WTC11 (cell line): ENCODE data around the gene ZNF749. TPM values are rescaled to one million over a fixed set of nuclear protein-coding genes. Genes with fewer than 3 reads are reported as not detected.
A peak's percentile ranks its signal among the peaks of the same experiment; 100 is the strongest.

Experiments used
- ATAC-seq: fragments of 200-7000 bp; cut with Tn5 transposase; 2 replicates; pipeline ENCODE4 v1.10.0; 2021; ENCODE audit warnings: mild to moderate bottlenecking, moderate library complexity
- CTCF ChIA-PET: fragments of 300-600 bp; sonication (Branson Sonifier 250); formaldehyde crosslinking; loops from one replicate; lab custom pipeline; 2021; ENCODE audit warnings: antibody characterized with exemption; lab: Charles Lee
- POLR2A ChIA-PET: fragments of 350-600 bp; sonication (Branson Sonifier 250); formaldehyde crosslinking; loops from one replicate; lab custom pipeline; 2021; ENCODE audit warnings: antibody characterized with exemption; lab: Charles Lee
- DNase-seq: peaks from one replicate; pipeline ENCODE4 v3.0.0; 2021; ENCODE audit warnings: low spot score
- H3K27ac Mint-ChIP-seq: 2 replicates; pipeline ENCODE4 v1.8.0; 2021; ENCODE audit warnings: mixed read lengths
- H3K27me3 Mint-ChIP-seq: 2 replicates; pipeline ENCODE4 v1.8.0; 2021; ENCODE audit warnings: low read depth, mild to moderate bottlenecking, moderate library complexity, mixed read lengths
- H3K36me3 Mint-ChIP-seq: 2 replicates; pipeline ENCODE4 v1.8.0; 2021; ENCODE audit warnings: mixed read lengths
- H3K4me1 Mint-ChIP-seq: 2 replicates; pipeline ENCODE4 v1.8.0; 2022; ENCODE audit warnings: mixed read lengths
- H3K4me3 Mint-ChIP-seq: 2 replicates; pipeline ENCODE4 v1.8.0; 2021; ENCODE audit warnings: mild to moderate bottlenecking, moderate library complexity, mixed read lengths
- H3K9me3 Mint-ChIP-seq: 2 replicates; pipeline ENCODE4 v1.8.0; 2021; ENCODE audit warnings: mixed read lengths
- E2F1 ChIP-seq: sonication (generic); formaldehyde crosslinking; IDR thresholded peaks from 2 replicates; pipeline ENCODE4 v1.8.0; 2022; ENCODE audit warnings: mild to moderate bottlenecking, missing genetic modification reagents
- ELF4 ChIP-seq: sonication (generic); formaldehyde crosslinking; IDR thresholded peaks from 2 replicates; pipeline ENCODE4 v1.8.1; 2022; ENCODE audit warnings: low read depth, mild to moderate bottlenecking, moderate library complexity, missing genetic modification reagents
- EMX1 ChIP-seq: fragments of 250-450 bp; sonication (Bioruptor Pico); IDR thresholded peaks from 2 replicates; pipeline ENCODE4 v1.8.0; 2021; ENCODE audit warnings: mild to moderate bottlenecking
- ETV6 ChIP-seq: sonication (generic); formaldehyde crosslinking; IDR thresholded peaks from 2 replicates; pipeline ENCODE4 v1.8.1; 2022; ENCODE audit warnings: mild to moderate bottlenecking, missing genetic modification reagents
- FOXJ3 ChIP-seq: sonication (generic); formaldehyde crosslinking; IDR thresholded peaks from 2 replicates; pipeline ENCODE4 v1.9.0; 2021; ENCODE audit warnings: missing genetic modification reagents, mild to moderate bottlenecking, borderline replicate concordance
- FOXK1 ChIP-seq: sonication (generic); formaldehyde crosslinking; IDR thresholded peaks from 2 replicates; pipeline ENCODE4 v1.8.0; 2022; ENCODE audit warnings: mild to moderate bottlenecking, moderate library complexity, missing genetic modification reagents
- FOXP1 ChIP-seq: sonication (generic); formaldehyde crosslinking; IDR thresholded peaks from 2 replicates; pipeline ENCODE4 v1.8.0; 2022; ENCODE audit warnings: missing genetic modification reagents, mild to moderate bottlenecking, moderate library complexity, borderline replicate concordance
- GRHL2 ChIP-seq: fragments of 250-450 bp; sonication (Bioruptor Pico); IDR thresholded peaks from 2 replicates; pipeline ENCODE4 v1.8.0; 2022; ENCODE audit warnings: mild to moderate bottlenecking, moderate library complexity; ENCODE audit not compliant: insufficient replicate concordance, severe bottlenecking
- IRF2 ChIP-seq: sonication (generic); formaldehyde crosslinking; IDR thresholded peaks from 2 replicates; pipeline ENCODE4 v1.8.0; 2022; ENCODE audit warnings: low read depth, missing genetic modification reagents, borderline replicate concordance
- MXD4 ChIP-seq: fragments of 250-450 bp; sonication (Bioruptor Pico); IDR thresholded peaks from 2 replicates; pipeline ENCODE4 v1.8.0; 2021; ENCODE audit warnings: mild to moderate bottlenecking, moderate library complexity, borderline replicate concordance
- NFATC4 ChIP-seq: fragments of 250-450 bp; sonication (Bioruptor Pico); IDR thresholded peaks from 2 replicates; pipeline ENCODE4 v1.9.0; 2021; ENCODE audit warnings: mild to moderate bottlenecking
- NR3C1 ChIP-seq: sonication (generic); formaldehyde crosslinking; conservative IDR thresholded peaks from 2 replicates; pipeline ENCODE4 v1.8.1; 2023; ENCODE audit warnings: low read depth, mild to moderate bottlenecking, missing genetic modification reagents
- OVOL2 ChIP-seq: fragments of 250-450 bp; sonication (Bioruptor Pico); IDR thresholded peaks from 2 replicates; pipeline ENCODE4 v1.9.0; 2021; ENCODE audit warnings: mild to moderate bottlenecking, borderline replicate concordance
- PREB ChIP-seq: sonication (generic); formaldehyde crosslinking; IDR thresholded peaks from 2 replicates; pipeline ENCODE4 v1.8.1; 2022; ENCODE audit warnings: mild to moderate bottlenecking, missing genetic modification reagents, moderate library complexity, borderline replicate concordance
- SMAD3 ChIP-seq: sonication (generic); formaldehyde crosslinking; IDR thresholded peaks from 2 replicates; pipeline ENCODE4 v1.8.0; 2022; ENCODE audit warnings: missing genetic modification reagents, mild to moderate bottlenecking, borderline replicate concordance
- SP1 ChIP-seq: sonication (generic); formaldehyde crosslinking; conservative IDR thresholded peaks from 2 replicates; pipeline ENCODE4 v1.8.1; 2022; ENCODE audit warnings: missing genetic modification reagents
- TCF7 ChIP-seq: sonication (generic); formaldehyde crosslinking; IDR thresholded peaks from 2 replicates; pipeline ENCODE4 v1.8.0; 2022; ENCODE audit warnings: mild to moderate bottlenecking, low read depth, missing genetic modification reagents, moderate library complexity
- ZNF121 ChIP-seq: sonication (generic); formaldehyde crosslinking; IDR thresholded peaks from 2 replicates; pipeline ENCODE4 v1.8.0; 2023; ENCODE audit warnings: missing genetic modification reagents
- ZNF138 ChIP-seq: sonication (generic); formaldehyde crosslinking; conservative IDR thresholded peaks from 2 replicates; pipeline ENCODE4 v1.8.1; 2022; ENCODE audit warnings: mild to moderate bottlenecking, moderate library complexity, missing genetic modification reagents
- ZNF232 ChIP-seq: sonication (generic); formaldehyde crosslinking; IDR thresholded peaks from 2 replicates; pipeline ENCODE4 v1.8.0; 2022; ENCODE audit warnings: mild to moderate bottlenecking, missing genetic modification reagents
- ZNF317 ChIP-seq: sonication (generic); formaldehyde crosslinking; IDR thresholded peaks from 2 replicates; pipeline ENCODE4 v1.8.1; 2023; ENCODE audit warnings: low read depth, mild to moderate bottlenecking, moderate library complexity, missing genetic modification reagents, borderline replicate concordance
- ZSCAN18 ChIP-seq: fragments of 250-450 bp; sonication (Bioruptor Pico); IDR thresholded peaks from 2 replicates; pipeline ENCODE4 v2.1.2; 2022; ENCODE audit warnings: mild to moderate bottlenecking, moderate library complexity
- total RNA-seq: library from RNA; stranded (reverse); gene quantifications from 3 replicates; pipeline ENCODE4 v1.2.3, GENCODE V29; 2021
- TF ChIP-seq, protein P1 (sequence below): fragments of 250-450 bp; sonication (Bioruptor Pico); IDR thresholded peaks from 2 replicates; pipeline ENCODE4 v1.9.0; 2021; ENCODE audit warnings: moderate library complexity, mild to moderate bottlenecking, inconsistent platforms, borderline replicate concordance
- TF ChIP-seq, protein P2 (sequence below): fragments of 250-450 bp; sonication (Bioruptor Pico); conservative IDR thresholded peaks from 2 replicates; pipeline ENCODE4 v1.9.0; 2021; ENCODE audit warnings: mild to moderate bottlenecking
- TF ChIP-seq, protein P3 (sequence below): sonication (generic); formaldehyde crosslinking; IDR thresholded peaks from 2 replicates; pipeline ENCODE4 v1.8.0; 2022; ENCODE audit warnings: mild to moderate bottlenecking, missing genetic modification reagents
- TF ChIP-seq, protein P4 (sequence below): sonication (generic); formaldehyde crosslinking; IDR thresholded peaks from 2 replicates; pipeline ENCODE4 v1.8.1; 2022; ENCODE audit warnings: mild to moderate bottlenecking, moderate library complexity, missing genetic modification reagents
- TF ChIP-seq, protein P5 (sequence below): sonication (generic); formaldehyde crosslinking; IDR thresholded peaks from 2 replicates; pipeline ENCODE4 v1.8.1; 2022; ENCODE audit warnings: low read depth, missing genetic modification reagents, borderline replicate concordance

Gene ZNF749
- total RNA-seq, 1 experiment from 2014 or later = 34.6 TPM

DNA sequence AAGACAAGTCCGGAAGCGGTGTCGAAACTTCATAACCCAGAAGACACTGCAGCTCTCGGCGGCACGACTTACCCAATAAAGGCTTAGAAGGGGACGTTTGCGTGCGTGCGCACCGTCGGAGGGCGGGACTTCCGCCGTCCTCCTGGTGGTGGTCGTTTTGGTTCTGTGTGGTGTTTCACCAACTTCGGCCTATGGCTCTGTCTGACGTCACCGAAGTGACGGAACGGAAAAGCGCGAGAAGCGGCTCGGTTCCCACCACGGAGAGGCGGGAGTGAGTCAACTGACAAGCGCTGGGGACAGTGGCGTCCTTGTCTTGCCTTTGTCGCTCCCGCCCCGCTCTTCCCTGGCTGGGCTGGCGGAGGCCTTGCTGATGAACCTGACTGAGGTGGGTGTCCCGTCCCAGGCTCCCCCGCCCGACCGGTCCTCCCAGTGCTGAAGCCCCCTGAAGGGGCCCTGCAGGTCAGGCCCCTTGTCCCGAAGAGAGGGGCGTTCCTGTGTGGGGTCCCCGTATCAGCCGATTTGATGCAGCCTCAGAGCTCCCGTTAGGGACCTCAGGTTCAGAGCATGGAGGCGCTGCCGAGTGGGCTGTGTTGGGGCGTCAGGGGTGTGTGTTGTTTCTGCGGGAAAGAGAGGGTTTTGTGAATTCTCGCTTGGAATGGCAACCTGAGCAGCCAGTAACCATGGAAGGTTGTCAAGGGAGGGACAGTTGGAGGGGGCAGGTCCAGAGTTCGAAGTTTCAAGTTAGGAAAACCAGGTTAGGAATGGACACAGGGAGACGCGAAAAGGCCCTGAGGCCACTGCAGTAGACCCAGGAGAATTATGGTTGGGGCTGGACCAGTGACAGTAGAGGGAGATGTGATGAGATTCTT lies 45.2 kb upstream of the ZNF749 start, which contains the start of gene ZNF548:
Gene ZNF548, plus strand, starts transcription at position 125 of the 869 bp plus-strand sequence. Its CDS starts 246 bp downstream, at position 371.
- CTCF ChIA-PET = interaction anchor here (0.6 to 1.9 kb wide), 8 partner anchors 14 to 285 kb away, joined by 3 to 9 read pairs (median 4); partner anchors contain the start of genes TRAPPC2B, ZNF547 and ZNF549
- DNase-seq (peak; percentile 99), ATAC-seq (peak; percentile 99)
- POLR2A ChIA-PET = interaction anchor here (0.6 to 1.4 kb wide), 5 partner anchors 26 to 224 kb away, joined by 3 to 6 read pairs (median 4); partner anchors contain the start of genes TRAPPC2B, ZNF134, ZNF264 and ZNF304
- Mint-ChIP-seq H3K27me3 (peaks cover 19% of the 10 kb centered on the region), H3K27ac (peak within 1 kb of the TSS; percentile 97), H3K9me3 (no peaks in the 10 kb centered on the region), H3K4me3 (peak within 1 kb of the TSS; percentile 95), H3K36me3 (no peaks in the 10 kb centered on the region), H3K4me1 (peaks cover 13% of the 10 kb centered on the region)
- TF ChIP-seq NFATC4 (CRISPR knock-in tag) = no peak
- TF ChIP-seq OVOL2 (CRISPR knock-in tag) = no peak
- no peak for TF ChIP-seq PREB (CRISPR knock-in tag)
- no peak; the same call in 1 of the 2 replicates for TF ChIP-seq FOXP1 (CRISPR knock-in tag)
- no peak for TF ChIP-seq SMAD3 (CRISPR knock-in tag)
- TF ChIP-seq SP1 (CRISPR knock-in tag) = no peak
- TF ChIP-seq, protein P1, sequence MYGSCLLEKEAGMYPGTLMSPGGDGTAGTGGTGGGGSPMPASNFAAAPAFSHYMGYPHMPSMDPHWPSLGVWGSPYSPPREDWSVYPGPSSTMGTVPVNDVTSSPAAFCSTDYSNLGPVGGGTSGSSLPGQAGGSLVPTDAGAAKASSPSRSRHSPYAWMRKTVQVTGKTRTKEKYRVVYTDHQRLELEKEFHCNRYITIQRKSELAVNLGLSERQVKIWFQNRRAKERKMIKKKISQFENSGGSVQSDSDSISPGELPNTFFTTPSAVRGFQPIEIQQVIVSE = no peak
- TF ChIP-seq NR3C1 = no peak
- TF ChIP-seq, protein P2, sequence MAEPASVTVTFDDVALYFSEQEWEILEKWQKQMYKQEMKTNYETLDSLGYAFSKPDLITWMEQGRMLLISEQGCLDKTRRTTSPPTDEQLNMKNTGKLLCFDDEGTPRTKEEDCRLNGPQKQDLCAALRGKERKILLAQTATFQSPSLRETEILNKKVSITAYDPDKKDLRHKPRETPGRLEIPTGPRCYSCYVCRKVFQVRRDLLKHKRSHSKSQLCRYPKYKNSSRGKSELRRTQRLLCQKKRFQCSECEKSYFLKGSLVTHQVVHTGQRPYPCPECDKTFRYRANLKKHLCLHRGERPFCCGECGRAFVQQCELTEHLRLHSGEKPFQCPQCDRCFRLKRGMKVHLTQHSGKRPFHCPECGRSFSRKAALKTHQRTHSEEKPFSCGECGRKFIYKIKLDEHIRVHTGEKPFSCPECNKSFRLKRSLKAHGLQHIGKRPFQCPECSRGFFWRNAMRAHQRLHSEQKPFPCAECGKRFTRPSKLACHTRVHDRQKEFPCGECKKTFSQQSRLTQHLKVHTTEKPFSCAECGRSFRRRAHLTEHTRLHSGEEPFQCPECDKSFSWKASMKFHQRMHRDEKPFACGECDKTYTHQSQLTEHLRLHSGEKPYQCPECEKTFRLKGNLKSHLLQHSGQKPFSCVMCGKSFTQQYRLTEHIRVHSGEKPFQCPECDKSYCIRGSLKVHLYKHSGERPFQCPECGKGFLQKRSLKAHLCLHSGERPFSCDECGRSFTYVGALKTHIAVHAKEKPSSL (CRISPR knock-in tag) = no peak
- TF ChIP-seq ZNF232 (CRISPR knock-in tag) = 0 out of 2 replicates have a peak, but pooled peaks have one; percentile 55
- no peak for TF ChIP-seq ZNF138 (CRISPR knock-in tag)
- TF ChIP-seq, protein P3, sequence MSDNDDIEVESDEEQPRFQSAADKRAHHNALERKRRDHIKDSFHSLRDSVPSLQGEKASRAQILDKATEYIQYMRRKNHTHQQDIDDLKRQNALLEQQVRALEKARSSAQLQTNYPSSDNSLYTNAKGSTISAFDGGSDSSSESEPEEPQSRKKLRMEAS (CRISPR knock-in tag) = peak; percentile 47; the same call in 1 of the 2 replicates
- TF ChIP-seq GRHL2 (CRISPR knock-in tag) = no peak
- TF ChIP-seq, protein P4, sequence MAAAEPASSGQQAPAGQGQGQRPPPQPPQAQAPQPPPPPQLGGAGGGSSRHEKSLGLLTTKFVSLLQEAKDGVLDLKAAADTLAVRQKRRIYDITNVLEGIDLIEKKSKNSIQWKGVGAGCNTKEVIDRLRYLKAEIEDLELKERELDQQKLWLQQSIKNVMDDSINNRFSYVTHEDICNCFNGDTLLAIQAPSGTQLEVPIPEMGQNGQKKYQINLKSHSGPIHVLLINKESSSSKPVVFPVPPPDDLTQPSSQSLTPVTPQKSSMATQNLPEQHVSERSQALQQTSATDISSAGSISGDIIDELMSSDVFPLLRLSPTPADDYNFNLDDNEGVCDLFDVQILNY (CRISPR knock-in tag) = peak; percentile 72
- TF ChIP-seq E2F1 (CRISPR knock-in tag) = no peak
- no peak for TF ChIP-seq FOXJ3 (CRISPR knock-in tag)
- no peak for TF ChIP-seq ZNF121
- TF ChIP-seq TCF7 (CRISPR knock-in tag) = no peak
- TF ChIP-seq ZNF317 (CRISPR knock-in tag) = no peak
- TF ChIP-seq ZSCAN18 (CRISPR knock-in tag) = no peak
- no peak for TF ChIP-seq IRF2 (CRISPR knock-in tag)
- peak; percentile 94 for TF ChIP-seq FOXK1 (CRISPR knock-in tag)
- TF ChIP-seq, protein P5, sequence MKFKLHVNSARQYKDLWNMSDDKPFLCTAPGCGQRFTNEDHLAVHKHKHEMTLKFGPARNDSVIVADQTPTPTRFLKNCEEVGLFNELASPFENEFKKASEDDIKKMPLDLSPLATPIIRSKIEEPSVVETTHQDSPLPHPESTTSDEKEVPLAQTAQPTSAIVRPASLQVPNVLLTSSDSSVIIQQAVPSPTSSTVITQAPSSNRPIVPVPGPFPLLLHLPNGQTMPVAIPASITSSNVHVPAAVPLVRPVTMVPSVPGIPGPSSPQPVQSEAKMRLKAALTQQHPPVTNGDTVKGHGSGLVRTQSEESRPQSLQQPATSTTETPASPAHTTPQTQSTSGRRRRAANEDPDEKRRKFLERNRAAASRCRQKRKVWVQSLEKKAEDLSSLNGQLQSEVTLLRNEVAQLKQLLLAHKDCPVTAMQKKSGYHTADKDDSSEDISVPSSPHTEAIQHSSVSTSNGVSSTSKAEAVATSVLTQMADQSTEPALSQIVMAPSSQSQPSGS (CRISPR knock-in tag) = no peak
- 0 out of 2 replicates have a peak, but pooled peaks have one; percentile 26 for TF ChIP-seq ETV6 (CRISPR knock-in tag)
- TF ChIP-seq EMX1 = no peak
- TF ChIP-seq ELF4 (CRISPR knock-in tag) = no peak
- TF ChIP-seq MXD4 (CRISPR knock-in tag) = no peak
